NK-92 treated with Interleukin-12 subunit alpha and Interleukin-12 subunit beta, amount 100 ng/mL, for 24 hours (cell line): Measurements from ENCODE around the gene MLC1.

Experiments used
- DNase-seq: peaks from one replicate; lab custom pipeline; 2025; lab: John Stamatoyannopoulos, UW

Gene MLC1

DNA sequence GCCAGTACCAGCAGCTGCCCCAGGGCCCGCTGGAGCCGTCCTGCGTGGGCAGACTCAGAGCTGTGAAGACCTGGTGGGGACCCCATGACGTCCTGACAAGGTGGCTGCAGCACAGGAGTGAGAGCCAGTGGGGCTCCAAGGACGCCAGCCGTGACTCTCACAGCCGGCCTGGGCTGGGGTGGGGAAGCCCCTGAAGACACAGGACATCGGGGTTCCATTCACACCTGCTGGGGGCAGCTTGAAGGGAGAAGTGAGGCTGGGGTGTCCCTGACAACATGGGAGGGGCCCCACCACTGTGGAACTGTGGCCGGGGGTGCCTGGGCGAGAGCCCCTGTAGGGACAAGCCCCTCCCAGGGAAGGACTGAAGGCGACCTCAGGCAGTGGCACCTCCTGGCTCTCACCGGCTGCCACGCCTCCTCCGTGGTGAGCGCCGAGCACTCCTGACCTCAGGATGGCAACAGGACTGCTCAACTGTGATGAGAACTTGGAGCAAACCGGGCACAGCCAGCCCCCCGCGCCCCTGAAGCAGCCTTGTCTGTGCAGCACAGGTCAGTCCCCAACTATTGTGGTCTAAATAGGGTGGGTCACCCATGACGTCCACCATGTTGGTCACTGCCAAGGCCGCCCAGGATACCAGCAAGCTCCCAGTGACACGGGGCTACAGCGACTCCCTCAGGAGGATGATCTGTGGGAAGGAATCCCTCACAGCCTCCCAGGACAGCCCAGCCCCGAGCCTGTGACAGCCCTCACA, 49.9 kb downstream of the MLC1 start:
- DNase-seq, result no peak

- no peak for DNase-seq
Measured at GRCh38 chr22:50034126-50035081, 50.8 kb downstream of the MLC1 start.

- no peak for DNase-seq
Measured at GRCh38 chr22:50032941-50033601, 52.2 kb downstream of the MLC1 start.

- no peak for DNase-seq
Measured at GRCh38 chr22:50032109-50032871, 52.9 kb downstream of the MLC1 start.

- no peak for DNase-seq
Measured at GRCh38 chr22:50031189-50032091, 53.8 kb downstream of the MLC1 start.

DNA sequence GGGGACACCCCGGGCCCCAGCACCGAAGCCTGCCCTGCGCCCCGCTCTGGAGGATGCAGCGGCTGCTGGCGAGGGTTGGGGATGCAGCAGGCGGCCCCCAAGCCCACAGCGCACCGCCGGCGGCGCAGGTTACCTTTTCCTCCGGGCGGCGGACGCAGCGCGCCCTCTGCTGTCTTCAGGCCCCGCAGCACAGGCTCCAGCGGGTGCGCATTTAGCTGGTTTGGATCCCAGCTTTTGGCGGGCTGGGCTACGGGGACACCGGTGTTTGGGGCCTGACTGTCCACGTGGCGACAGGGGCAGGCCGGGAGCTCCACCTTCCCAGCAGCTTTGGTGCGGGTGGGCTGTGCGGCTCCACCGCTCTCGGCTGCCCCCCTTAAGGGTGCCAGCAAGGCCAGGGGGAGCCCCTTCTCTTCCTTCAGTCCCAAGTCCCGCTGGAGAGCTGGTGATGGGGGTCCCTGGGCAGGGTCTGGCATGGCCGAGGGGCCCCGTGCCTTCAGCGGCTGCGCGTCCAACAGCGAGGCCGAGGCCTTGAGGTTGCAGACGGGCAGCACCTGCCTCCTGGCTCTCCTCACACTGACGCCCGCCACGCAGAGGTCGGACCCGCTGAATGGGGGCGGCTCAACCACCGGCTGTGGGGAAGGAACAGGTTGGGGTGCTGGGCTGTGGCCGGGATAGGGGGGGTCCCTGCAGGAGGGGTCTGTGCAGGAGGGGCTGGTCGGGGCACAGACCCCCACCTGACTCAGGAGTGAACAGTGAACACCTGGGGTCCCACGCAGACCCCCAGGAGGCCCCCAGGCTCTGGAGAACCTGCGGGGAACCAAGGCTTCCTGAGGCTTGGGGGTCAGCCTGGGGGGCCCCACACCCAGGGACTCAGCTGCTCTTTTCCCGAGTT, 54.7 kb downstream of the MLC1 start:
- DNase-seq, result peak; percentile 12

- no peak for DNase-seq
Measured at GRCh38 chr22:50027639-50028537, 57.3 kb downstream of the MLC1 start.

DNA sequence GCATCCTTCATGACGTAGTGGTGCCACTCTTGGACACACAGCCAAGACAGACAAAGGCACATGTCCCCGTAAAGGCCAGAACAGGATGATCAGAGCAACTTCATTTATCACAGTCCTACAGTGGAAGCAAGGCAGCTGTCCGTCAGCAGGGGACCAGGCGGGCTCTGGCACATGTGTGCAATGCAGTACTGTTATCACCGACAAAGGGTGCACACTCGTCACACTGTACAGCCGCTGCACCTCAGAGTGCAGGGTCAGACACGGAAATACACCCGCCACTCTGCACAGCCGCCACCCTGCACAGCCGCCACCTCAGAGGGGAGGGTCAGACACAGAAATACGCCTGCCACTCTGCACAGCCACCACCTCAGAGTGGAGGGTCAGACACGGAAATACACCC, 59.2 kb downstream of the MLC1 start:
- DNase-seq, result no peak

GRCh38 chr22:50022171-50022819, 62.9 kb downstream of the MLC1 start:
- DNase-seq, result no peak

DNA sequence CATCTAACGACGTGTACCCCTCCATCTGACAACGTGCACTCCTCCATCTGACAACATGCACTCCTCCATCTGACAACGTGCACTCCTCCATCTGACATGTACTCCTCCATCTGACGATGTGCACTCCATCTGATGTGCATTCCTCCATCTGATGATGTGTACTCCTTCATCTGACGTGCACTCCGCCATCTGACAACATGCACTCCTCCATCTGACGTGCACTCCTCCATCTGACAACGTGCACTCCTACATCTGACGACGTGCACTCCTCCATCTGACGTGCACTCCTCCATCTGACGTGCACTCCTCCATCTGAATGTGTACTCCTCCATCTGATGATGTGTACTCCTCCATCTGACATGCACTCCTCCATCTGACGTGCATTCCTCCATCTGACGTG, 64.6 kb downstream of the MLC1 start:
- no peak for DNase-seq

DNA sequence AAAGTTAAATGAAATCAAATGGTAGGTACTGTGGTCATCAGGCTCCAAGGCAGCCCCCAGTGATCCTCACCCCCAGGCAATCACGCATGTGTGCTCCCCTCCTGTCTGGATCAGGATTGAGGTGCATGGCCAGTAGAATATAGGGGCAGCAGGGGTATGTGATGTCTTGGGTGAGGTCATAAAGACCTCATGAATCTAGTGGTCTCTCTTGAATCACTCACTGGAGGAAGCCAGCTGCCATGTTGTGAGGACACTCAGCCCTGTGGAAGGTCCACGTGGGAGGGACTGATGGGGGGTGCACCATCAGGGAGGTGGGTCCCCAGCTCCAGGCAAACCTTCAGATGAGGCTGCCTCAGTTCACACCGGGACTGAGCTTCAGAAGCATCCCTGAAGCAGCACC, 65.9 kb downstream of the MLC1 start:
- DNase-seq, result no peak

GRCh38 chr22:50018608-50019285, 66.5 kb downstream of the MLC1 start:
- no peak for DNase-seq

GRCh38 chr22:50017701-50018224, 67.5 kb downstream of the MLC1 start:
- DNase-seq, result no peak

- no peak for DNase-seq
Measured at GRCh38 chr22:50016988-50017700, 68.1 kb downstream of the MLC1 start.

DNA sequence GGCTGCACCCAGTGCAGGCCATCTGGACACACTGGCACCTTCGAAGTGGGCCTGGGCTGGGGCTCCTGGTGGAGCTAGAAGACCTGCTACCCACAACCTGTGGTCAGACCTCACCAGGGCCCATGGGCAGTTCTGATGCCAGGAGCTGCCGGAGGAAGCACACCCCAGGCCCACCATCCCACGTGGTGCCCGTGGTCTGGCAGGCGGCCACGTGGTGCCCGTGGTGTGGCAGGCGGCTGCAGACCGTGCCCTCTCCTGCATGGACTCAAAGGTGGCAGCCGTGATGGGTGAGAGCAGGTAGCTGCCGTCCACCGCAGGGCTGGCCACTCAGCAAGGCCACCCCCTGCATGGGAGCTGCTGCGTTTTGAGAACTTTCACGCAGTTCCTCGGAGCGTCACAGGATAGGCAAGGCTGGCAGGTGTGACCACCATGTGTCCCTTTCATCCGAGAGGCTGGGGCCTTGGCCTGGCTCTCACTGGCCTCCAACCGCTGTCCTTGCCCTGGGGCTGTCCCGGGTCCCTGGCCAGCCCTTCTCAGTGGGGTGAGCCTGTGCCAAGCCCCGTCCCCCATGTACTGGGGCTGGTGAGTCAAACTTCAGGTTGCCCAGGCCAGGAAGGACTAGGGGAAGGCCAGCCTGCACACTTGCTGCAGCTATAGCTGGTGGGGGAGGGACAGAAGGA, 68.8 kb downstream of the MLC1 start:
- no peak for DNase-seq
